Activated CD8-positive, alpha-beta memory T cell treated with anti-CD3 and anti-CD28 coated beads for 48 hours (primary cell): ENCODE measurements around the gene HYOU1.
"Not testable (repeated sequence)": the region's sequence is repeated elsewhere in the genome, so short reads cannot be mapped to it uniquely, and the experiment has no call there.

Experiments used
- DNase-seq, 3 experiments: peaks; one replicate each; pipeline ENCODE4 v3.0.0-alpha.2; 2020; ENCODE audit warnings: low read depth in 2 of 3, low spot score in 2 of 3

HYOU1 gene, protein sequence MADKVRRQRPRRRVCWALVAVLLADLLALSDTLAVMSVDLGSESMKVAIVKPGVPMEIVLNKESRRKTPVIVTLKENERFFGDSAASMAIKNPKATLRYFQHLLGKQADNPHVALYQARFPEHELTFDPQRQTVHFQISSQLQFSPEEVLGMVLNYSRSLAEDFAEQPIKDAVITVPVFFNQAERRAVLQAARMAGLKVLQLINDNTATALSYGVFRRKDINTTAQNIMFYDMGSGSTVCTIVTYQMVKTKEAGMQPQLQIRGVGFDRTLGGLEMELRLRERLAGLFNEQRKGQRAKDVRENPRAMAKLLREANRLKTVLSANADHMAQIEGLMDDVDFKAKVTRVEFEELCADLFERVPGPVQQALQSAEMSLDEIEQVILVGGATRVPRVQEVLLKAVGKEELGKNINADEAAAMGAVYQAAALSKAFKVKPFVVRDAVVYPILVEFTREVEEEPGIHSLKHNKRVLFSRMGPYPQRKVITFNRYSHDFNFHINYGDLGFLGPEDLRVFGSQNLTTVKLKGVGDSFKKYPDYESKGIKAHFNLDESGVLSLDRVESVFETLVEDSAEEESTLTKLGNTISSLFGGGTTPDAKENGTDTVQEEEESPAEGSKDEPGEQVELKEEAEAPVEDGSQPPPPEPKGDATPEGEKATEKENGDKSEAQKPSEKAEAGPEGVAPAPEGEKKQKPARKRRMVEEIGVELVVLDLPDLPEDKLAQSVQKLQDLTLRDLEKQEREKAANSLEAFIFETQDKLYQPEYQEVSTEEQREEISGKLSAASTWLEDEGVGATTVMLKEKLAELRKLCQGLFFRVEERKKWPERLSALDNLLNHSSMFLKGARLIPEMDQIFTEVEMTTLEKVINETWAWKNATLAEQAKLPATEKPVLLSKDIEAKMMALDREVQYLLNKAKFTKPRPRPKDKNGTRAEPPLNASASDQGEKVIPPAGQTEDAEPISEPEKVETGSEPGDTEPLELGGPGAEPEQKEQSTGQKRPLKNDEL

GRCh38 chr11:119057000-119057769 is at the start of gene HYOU1:
Gene HYOU1, minus strand, starts transcription at chr11:119057205. Its CDS starts 1,045 bp downstream, at chr11:119056160.
- DNase-seq, result peak; percentile 96 to 98 (median 98)

GRCh38 chr11:119103793-119104192 is 46.8 kb upstream of the HYOU1 start:
- no peak for DNase-seq

DNA sequence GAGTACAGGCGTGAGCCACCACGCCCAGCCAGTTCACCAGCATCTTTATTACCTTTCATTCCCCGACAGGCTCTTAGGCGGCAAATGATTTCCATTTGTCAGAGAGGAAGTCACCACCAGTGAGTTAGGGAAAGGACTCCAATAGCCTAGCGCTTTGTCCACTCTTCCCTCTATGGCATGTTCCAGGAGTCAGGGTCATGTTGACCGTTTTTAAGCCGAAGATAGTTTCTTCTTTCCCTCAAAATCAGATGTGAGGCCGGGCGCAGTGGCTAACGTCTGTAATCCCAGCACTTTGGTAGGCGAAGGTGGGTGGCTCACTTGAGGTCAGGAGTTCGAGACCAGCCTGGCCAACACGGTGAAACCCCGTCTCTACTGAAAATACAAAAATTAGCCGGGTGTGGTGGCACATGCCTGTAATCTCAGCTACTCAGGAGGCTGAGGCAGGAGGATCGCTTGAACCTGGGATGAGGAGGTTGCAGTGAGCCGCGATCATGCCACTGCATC is 46.2 kb upstream of the HYOU1 start:
- DNase-seq, result not testable (repeated sequence)

GRCh38 chr11:119101759-119102423 is 44.9 kb upstream of the HYOU1 start, which contains the start of gene DPAGT1:
Gene DPAGT1, minus strand, starts transcription at chr11:119101853. Its CDS starts 198 bp downstream, at chr11:119101655.
- DNase-seq, result peak; percentile 60 to 76 (median 73)

DNA sequence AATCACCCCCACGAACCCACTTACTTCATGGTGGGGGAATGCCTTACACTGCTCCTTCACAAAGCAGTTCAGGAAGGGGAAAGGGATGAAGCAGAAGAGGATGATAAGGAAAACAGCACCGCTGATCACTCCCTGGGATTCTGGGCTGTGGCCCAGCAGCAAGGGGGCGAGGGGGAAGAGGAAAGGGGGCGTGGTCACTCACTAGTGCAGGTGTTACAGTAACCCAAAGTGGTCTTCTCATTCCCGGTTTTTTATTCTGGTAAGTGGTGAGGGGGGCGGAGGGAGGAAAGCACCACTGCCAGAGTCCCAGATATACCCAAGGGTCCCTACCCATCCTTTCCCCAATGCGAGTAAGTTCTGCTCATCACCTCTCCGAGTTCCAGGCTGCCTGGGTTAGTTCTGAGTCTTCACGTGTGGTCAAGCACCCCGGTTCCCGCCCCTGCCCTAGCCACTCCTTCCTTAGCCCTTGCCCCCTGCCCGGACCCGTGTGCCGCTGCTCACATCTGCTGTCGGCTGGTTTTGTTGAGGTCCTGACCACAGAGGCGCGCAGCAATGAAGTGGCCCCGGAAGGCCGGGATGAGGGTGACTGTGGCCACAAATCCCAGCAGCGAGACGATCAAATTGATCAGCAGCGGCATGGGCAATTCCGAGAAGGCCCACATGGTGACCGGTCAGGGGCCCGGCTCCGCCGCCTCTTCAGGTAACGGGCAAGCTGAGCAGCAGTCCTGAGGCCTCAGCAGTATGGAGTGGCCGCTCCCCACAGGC is 44.2 kb upstream of the HYOU1 start:
- DNase-seq, result no peak

GRCh38 chr11:119100246-119100970 is 43.4 kb upstream of the HYOU1 start:
- DNase-seq, result no peak

DNA sequence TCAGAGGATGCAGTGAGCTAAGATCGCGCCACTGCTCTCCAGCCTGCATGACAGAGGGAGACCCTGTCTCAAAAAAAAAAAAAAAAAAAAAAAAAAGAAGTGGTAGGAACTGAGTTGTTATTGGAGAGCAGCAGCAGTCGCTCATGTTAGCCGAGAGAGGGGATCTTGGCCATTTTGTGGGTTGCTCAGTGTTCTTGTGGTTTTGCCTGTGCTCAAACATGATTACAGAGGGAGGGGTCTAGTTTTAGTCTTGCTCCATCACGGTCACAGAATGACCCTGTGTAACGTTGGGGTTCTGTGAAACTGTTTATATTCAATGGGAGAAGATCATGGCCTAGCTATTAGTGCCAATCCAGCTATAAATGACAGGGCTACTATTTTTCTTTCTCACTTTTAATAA is 42.7 kb upstream of the HYOU1 start:
- no peak for DNase-seq

- DNase-seq, result peak; percentile 98 to 100 (median 99)
Measured at GRCh38 chr11:119095066-119095880, 38.3 kb upstream of the HYOU1 start.

GRCh38 chr11:119094816-119095065 is 37.7 kb upstream of the HYOU1 start:
- no peak for DNase-seq

- no peak for DNase-seq
Measured at GRCh38 chr11:119093942-119094815, 37.2 kb upstream of the HYOU1 start.

DNA sequence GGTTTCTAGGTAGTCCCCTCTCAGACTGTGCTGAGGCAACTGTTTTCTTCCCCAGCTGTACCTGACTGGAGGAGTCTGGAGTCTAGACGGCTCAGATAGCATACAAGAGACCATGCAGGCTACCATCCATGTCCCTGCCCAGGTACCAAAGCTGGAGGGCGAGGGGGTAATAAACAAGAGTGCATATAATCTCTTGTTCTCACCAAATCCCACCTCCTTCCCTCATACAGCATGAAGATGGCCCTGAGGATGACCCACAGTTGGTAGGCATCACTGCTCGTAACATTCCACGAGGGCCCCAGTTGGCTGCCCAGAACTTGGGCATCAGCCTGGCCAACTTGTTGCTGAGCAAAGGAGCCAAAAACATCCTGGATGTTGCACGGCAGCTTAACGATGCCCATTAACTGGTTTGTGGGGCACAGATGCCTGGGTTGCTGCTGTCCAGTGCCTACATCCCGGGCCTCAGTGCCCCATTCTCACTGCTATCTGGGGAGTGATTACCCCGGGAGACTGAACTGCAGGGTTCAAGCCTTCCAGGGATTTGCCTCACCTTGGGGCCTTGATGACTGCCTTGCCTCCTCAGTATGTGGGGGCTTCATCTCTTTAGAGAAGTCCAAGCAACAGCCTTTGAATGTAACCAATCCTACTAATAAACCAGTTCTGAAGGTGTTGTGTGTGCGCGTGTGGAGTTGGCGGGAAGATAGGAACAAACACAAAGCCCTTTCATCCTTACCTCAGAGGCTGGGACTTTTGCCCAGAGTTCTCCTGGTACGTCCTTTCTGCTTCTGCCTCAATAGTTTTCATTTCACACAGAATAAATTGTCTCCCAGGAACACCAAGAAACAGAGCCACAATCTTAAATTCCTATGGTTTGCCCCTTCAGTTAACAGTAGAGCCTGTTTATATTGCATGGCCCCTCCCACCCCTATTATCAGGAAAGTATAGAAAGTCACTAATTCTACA is 36.2 kb upstream of the HYOU1 start:
- DNase-seq, result no peak

- no peak for DNase-seq
Measured at GRCh38 chr11:119091966-119092879, 35.2 kb upstream of the HYOU1 start.

GRCh38 chr11:119091178-119091577 is 34.2 kb upstream of the HYOU1 start:
- DNase-seq, result no peak

DNA sequence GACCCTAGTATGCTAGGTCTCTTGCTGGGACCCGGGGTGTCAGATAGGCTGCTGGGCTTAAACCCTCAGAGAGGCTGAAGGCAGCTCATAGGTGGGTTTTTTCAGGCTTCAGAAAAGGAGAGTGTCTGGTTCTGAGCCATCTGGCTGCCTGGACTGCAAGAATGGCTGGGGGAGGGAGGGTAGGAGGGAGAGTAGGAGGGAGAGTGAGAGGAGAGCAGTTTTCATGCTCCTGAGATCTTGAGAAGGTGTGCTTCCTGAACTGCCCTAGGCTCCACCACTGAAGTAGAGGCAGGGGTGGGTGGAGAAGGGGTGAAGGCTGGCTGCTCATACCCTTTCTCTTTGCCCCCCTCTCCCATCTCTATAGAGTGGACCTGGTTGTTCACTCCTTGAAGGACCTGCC is 32.3 kb upstream of the HYOU1 start:
- DNase-seq, result no peak

DNA sequence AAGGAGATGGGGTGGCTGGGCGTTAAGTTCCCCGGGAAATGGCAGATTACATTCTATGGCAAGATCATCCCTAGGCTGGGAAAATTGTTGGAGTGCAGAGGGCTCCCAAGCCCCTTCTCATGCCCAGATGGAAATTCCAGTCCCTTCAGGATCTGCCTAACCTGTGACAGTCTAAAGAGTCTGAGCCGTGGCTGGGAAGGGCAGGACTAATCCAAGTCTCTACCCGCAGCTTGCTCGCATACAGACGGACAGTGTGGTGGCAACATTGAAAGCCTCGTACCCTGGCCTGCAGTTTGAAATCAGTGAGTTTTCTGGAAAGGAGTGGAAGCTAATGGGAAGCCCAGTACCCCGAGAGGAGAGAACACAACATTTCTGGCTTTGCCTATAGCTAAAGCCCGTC is 31.4 kb upstream of the HYOU1 start:
- DNase-seq, result no peak
